Nephron progenitor cell (in vitro differentiated cells): ENCODE measurements around the gene SLC4A1AP.

Experiments used
- DNase-seq: peaks from one replicate; pipeline ENCODE4 v3.0.0; 2021
- H3K27ac Mint-ChIP-seq: 2 replicates; pipeline ENCODE4 v1.8.0; 2021; ENCODE audit warnings: mild to moderate bottlenecking, moderate library complexity, mixed read lengths
- H3K27me3 Mint-ChIP-seq: 2 replicates; pipeline ENCODE4 v1.8.0; 2021; ENCODE audit warnings: mild to moderate bottlenecking, low read depth, mixed read lengths; ENCODE audit not compliant: poor library complexity
- H3K36me3 Mint-ChIP-seq: 2 replicates; pipeline ENCODE4 v1.8.0; 2021; ENCODE audit warnings: low read depth, mixed read lengths
- H3K4me1 Mint-ChIP-seq: 2 replicates; pipeline ENCODE4 v1.8.0; 2021; ENCODE audit warnings: mixed read lengths
- H3K4me3 Mint-ChIP-seq: 2 replicates; pipeline ENCODE4 v1.8.0; 2021; ENCODE audit warnings: mild to moderate bottlenecking, moderate library complexity, mixed read lengths
- H3K9me3 Mint-ChIP-seq: 2 replicates; pipeline ENCODE4 v1.8.0; 2021; ENCODE audit warnings: mild to moderate bottlenecking, moderate library complexity, mixed read lengths
- CTCF ChIP-seq: fragments of 200-600 bp; sonication (generic); IDR thresholded peaks from 2 replicates; pipeline ENCODE4 v1.5.0; 2021; ENCODE audit warnings: antibody characterized with exemption

The SLC4A1AP gene

GRCh38 chr2:27723372-27724144, 59.9 kb downstream of the SLC4A1AP start:
- Mint-ChIP-seq H3K27ac (no peak overlapping the region), H3K9me3 (no peaks in the 10 kb centered on the region), H3K36me3 (no peaks in the 10 kb centered on the region), H3K27me3 (peaks cover 10% of the 10 kb centered on the region), H3K4me1 (peaks cover 30% of the 10 kb centered on the region), H3K4me3 (no peak overlapping the region)
- peak; percentile 80 for TF ChIP-seq CTCF
- DNase-seq = peak; percentile 69

- Mint-ChIP-seq H3K27me3 (peaks cover 14% of the 10 kb centered on the region), H3K9me3 (no peaks in the 10 kb centered on the region), H3K27ac (no peak overlapping the region), H3K4me1 (peaks cover 36% of the 10 kb centered on the region), H3K36me3 (no peaks in the 10 kb centered on the region), H3K4me3 (no peak overlapping the region)
- no peak for DNase-seq
- no peak for TF ChIP-seq CTCF
Measured at GRCh38 chr2:27724191-27724590, 60.5 kb downstream of the SLC4A1AP start.

GRCh38 chr2:27724905-27725701, 61.4 kb downstream of the SLC4A1AP start:
- no peak for DNase-seq
- peaks cover 43% of the 10 kb centered on the region for H3K4me1 Mint-ChIP-seq
- no peak overlapping the region for H3K27ac Mint-ChIP-seq
- no peaks in the 10 kb centered on the region for H3K9me3 Mint-ChIP-seq
- TF ChIP-seq CTCF = no peak
- H3K4me3 Mint-ChIP-seq = no peak overlapping the region
- H3K36me3 Mint-ChIP-seq = no peaks in the 10 kb centered on the region
- peaks cover 14% of the 10 kb centered on the region for H3K27me3 Mint-ChIP-seq

GRCh38 chr2:27727257-27727656, 63.6 kb downstream of the SLC4A1AP start:
- Mint-ChIP-seq H3K4me1 (peaks cover 43% of the 10 kb centered on the region), H3K36me3 (no peaks in the 10 kb centered on the region), H3K4me3 (no peak overlapping the region), H3K9me3 (no peaks in the 10 kb centered on the region), H3K27me3 (peaks cover 11% of the 10 kb centered on the region), H3K27ac (peak overlapping the region; percentile 68)
- no peak for DNase-seq
- no peak for TF ChIP-seq CTCF

- H3K36me3 Mint-ChIP-seq = no peaks in the 10 kb centered on the region
- peaks cover 42% of the 10 kb centered on the region for H3K4me1 Mint-ChIP-seq
- H3K27ac Mint-ChIP-seq = peak overlapping the region; percentile 23
- no peak for TF ChIP-seq CTCF
- H3K9me3 Mint-ChIP-seq = no peaks in the 10 kb centered on the region
- H3K27me3 Mint-ChIP-seq = peaks cover 11% of the 10 kb centered on the region
- no peak overlapping the region for H3K4me3 Mint-ChIP-seq
- DNase-seq = no peak
Measured at GRCh38 chr2:27728081-27728858, 64.6 kb downstream of the SLC4A1AP start.
